Keratinocyte (primary cell): ENCODE data around the gene SSBP4. TPM values are rescaled to one million over a fixed set of nuclear protein-coding genes. Genes with fewer than 3 reads are reported as not detected.

Source experiments
- DNase-seq: peaks from one replicate; pipeline ENCODE4 v3.0.0-alpha.2; 2011; ENCODE audit warnings: low read depth, missing footprints, low spot score
- FAIRE-seq: peaks from 2 replicates; lab custom pipeline; 2011; peaks lifted over from hg19 to GRCh38; lab: Jason Lieb, UNC
- H2AFZ ChIP-seq: 2 replicates; pipeline ENCODE4 v1.6.0; 2012; ENCODE audit warnings: low read length, control low read depth, inconsistent platforms; ENCODE audit not compliant: control insufficient read depth
- H3K27ac ChIP-seq: 2 replicates; pipeline ENCODE4 v1.5.1; 2011; ENCODE audit warnings: low read length; ENCODE audit not compliant: control insufficient read depth, insufficient read depth
- H3K27me3 ChIP-seq: 3 replicates; pipeline ENCODE4 v1.6.0; 2011; ENCODE audit warnings: low read length; ENCODE audit not compliant: control insufficient read depth, insufficient read depth; ENCODE audit errors: extremely low read depth
- H3K36me3 ChIP-seq, 2 experiments: 2 replicates in 1 of 2; 3 replicates in 1 of 2; pipeline ENCODE4 v1.5.1; 2011; ENCODE audit warnings: low read length in 2 of 2, mild to moderate bottlenecking in 1 of 2; ENCODE audit not compliant: control insufficient read depth in 2 of 2, insufficient read depth in 2 of 2; ENCODE audit errors: extremely low read depth in 1 of 2
- H3K4me1 ChIP-seq: 3 replicates; pipeline ENCODE4 v1.5.1; 2011; ENCODE audit warnings: low read length; ENCODE audit not compliant: control insufficient read depth, insufficient read depth; ENCODE audit errors: extremely low read depth
- H3K4me2 ChIP-seq: 3 replicates; pipeline ENCODE4 v1.6.0; 2011; ENCODE audit warnings: low read depth, low read length; ENCODE audit not compliant: control insufficient read depth, insufficient read depth; ENCODE audit errors: extremely low read depth
- H3K4me3 ChIP-seq, 3 experiments: fragments of 200-600 bp in 1 of 3; sonication (generic) in 1 of 3; 2 replicates in 2 of 3; 3 replicates in 1 of 3; pipeline ENCODE4 v1.5.1; 2011 to 2016; ENCODE audit warnings: low read length in 3 of 3, mild to moderate bottlenecking in 3 of 3, control low read depth in 2 of 3, inconsistent platforms in 1 of 3, low read depth in 1 of 3, mixed read lengths in 1 of 3, mixed run types in 1 of 3, moderate library complexity in 1 of 3; ENCODE audit not compliant: control insufficient read depth in 2 of 3, insufficient read depth in 2 of 3; ENCODE audit errors: extremely low read depth in 1 of 3
- H3K79me2 ChIP-seq: 2 replicates; pipeline ENCODE4 v1.6.0; 2012; ENCODE audit warnings: low read length; ENCODE audit not compliant: control insufficient read depth, insufficient read depth
- H3K9ac ChIP-seq: 3 replicates; pipeline ENCODE4 v1.6.0; 2011; ENCODE audit warnings: low read length; ENCODE audit not compliant: control insufficient read depth, insufficient read depth; ENCODE audit errors: extremely low read depth
- H3K9me1 ChIP-seq: 3 replicates; pipeline ENCODE4 v1.6.0; 2011; ENCODE audit warnings: low read length; ENCODE audit not compliant: control insufficient read depth, insufficient read depth; ENCODE audit errors: extremely low read depth
- H3K9me3 ChIP-seq: 2 replicates; pipeline ENCODE4 v1.5.1; 2012; ENCODE audit warnings: low read depth, low read length; ENCODE audit not compliant: control insufficient read depth
- H4K20me1 ChIP-seq: 3 replicates; pipeline ENCODE4 v1.6.0; 2011; ENCODE audit warnings: low read length; ENCODE audit not compliant: control insufficient read depth, insufficient read depth; ENCODE audit errors: extremely low read depth
- EZH2 ChIP-seq: IDR thresholded peaks from one replicate; pipeline ENCODE4 v1.6.1; 2012; ENCODE audit warnings: inconsistent platforms, mild to moderate bottlenecking, low read length, moderate library complexity
- dilution Hi-C: fragments of 300-500 bp; cut with MboI; formaldehyde crosslinking; loops from one replicate; pipeline ENCODE4 v1.7.0; 2020; ENCODE audit warnings: low sequenced_read_pairs; ENCODE audit not compliant: extremely low pct_ligation_motif_present
- polyA plus RNA-seq, 5 experiments: library from polyadenylated mRNA; depleted of rRNA in 3 of 5; stranded (reverse) in 3 of 5; stranded (forward) in 1 of 5; unstranded in 1 of 5; fragments of >200 nt; gene quantifications; 1 replicate in 1 of 5; 2 replicates in 3 of 5; 3 replicates in 1 of 5; pipeline versions ENCODE4 v1.2.1 to v1.2.3, GENCODE V29; 2011 to 2012; ENCODE audit warnings: missing spikeins in 2 of 5, low read depth in 1 of 5, low replicate concordance in 1 of 5
- TF ChIP-seq, protein P1 (sequence below), 3 experiments: IDR thresholded peaks in 1 of 3; conservative IDR thresholded peaks in 1 of 3; optimal IDR thresholded peaks in 1 of 3; 2 replicates in 2 of 3; 3 replicates in 1 of 3; pipeline versions ENCODE3 to v1.5.1; 2011; ENCODE audit warnings: low read length in 3 of 3, mild to moderate bottlenecking in 3 of 3, moderate library complexity in 2 of 3, control low read depth in 1 of 3, inconsistent platforms in 1 of 3; ENCODE audit not compliant: insufficient read depth in 2 of 3; ENCODE audit errors: extremely low read depth in 1 of 3

Gene SSBP4
- polyA plus RNA-seq, 1 donor (not counting 4 experiments of a cell fraction or from before 2014, with no cell fraction given), result 7.5 TPM

DNA sequence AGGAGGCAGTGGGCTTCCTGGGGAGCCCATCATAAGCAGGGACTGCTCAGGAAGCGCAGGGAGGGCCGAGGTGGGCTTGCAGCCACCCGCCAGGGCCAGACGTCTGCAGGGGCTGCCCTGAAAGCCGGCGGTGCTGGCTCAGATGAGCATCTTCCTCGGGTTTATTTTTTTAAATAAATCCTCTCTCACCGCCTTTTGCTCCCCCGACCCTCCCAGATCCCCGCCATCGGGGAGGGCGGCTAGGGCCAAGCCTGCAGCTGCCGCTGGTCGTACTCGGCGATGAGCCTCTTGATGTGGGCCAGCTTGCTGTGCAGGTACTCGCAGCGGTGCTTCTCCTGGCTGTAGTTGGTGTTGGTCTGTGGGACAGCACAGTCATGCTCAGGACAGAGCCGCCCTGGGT lies 25.3 kb downstream of the SSBP4 start:
- Histone ChIP-seq H3K4me3 (no peak overlapping the region), H3K36me3 (peaks cover 39 to 48% of the 10 kb centered on the region in 2 experiments), H3K9me3 (no peaks in the 10 kb centered on the region), H3K79me2 (peaks cover 10% of the 10 kb centered on the region), H3K4me2 (no peak overlapping the region), H3K27ac (no peak overlapping the region), H3K4me1 (peaks cover 13% of the 10 kb centered on the region), H3K27me3 (no peaks in the 10 kb centered on the region), H2AFZ (no peak overlapping the region), H3K9ac (no peak overlapping the region), H4K20me1 (no peaks in the 10 kb centered on the region), H3K9me1 (peaks cover 8% of the 10 kb centered on the region)
- dilution Hi-C loops, result no loop called here
- FAIRE-seq, result no peak
- no peak for DNase-seq
- TF ChIP-seq EZH2, result no peak
- TF ChIP-seq, protein P1, sequence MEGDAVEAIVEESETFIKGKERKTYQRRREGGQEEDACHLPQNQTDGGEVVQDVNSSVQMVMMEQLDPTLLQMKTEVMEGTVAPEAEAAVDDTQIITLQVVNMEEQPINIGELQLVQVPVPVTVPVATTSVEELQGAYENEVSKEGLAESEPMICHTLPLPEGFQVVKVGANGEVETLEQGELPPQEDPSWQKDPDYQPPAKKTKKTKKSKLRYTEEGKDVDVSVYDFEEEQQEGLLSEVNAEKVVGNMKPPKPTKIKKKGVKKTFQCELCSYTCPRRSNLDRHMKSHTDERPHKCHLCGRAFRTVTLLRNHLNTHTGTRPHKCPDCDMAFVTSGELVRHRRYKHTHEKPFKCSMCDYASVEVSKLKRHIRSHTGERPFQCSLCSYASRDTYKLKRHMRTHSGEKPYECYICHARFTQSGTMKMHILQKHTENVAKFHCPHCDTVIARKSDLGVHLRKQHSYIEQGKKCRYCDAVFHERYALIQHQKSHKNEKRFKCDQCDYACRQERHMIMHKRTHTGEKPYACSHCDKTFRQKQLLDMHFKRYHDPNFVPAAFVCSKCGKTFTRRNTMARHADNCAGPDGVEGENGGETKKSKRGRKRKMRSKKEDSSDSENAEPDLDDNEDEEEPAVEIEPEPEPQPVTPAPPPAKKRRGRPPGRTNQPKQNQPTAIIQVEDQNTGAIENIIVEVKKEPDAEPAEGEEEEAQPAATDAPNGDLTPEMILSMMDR (optimal IDR thresholded peaks at IDR 0.05 in 1 of 3, IDR thresholded peaks at IDR 0.05 in 1 of 3, conservative IDR thresholded peaks at IDR 0.05 in 1 of 3; ENCODE audit: extremely low read depth in 1 of 3, insufficient read depth in 2 of 3, low read length in 3 of 3), result no peak

DNA sequence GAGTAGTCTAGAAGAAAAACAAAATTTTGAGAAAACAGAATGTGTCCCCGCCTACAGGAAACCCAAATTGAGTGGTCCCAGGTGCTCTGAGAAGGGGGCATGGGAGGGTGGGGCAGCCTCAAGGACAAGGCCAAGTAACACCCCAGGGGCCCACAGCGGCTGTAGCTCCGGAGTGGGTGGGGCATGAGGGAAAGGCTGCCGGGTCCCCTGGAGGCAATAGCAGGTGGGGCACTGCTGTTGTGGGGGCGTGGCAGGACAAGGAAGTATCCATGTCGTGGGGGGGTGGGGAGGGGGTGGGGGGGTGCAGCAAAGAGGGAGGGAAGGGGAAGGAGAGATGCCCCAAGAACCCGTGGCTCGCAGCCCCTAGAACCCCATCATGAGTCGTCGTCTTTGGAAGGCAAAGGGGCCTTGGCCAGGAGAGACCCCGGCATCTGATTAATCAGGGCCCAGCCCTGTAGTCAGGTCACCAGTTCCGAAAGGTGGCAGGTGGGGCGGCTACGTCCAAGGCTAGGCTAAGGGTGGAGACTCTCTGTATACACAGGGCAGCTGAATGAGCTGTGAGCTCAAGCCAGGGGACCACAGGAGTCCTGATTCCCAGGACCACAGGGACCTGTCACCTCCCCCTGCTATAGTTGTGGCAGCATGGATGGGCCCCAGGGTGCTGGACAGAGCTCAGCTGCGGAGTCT lies 26.2 kb downstream of the SSBP4 start:
- dilution Hi-C loops, result no loop called here
- DNase-seq, result no peak
- peaks cover 42 to 57% of the 10 kb centered on the region in 2 experiments for H3K36me3 ChIP-seq
- H3K9me3 ChIP-seq, result no peaks in the 10 kb centered on the region
- H3K79me2 ChIP-seq, result peaks cover 11% of the 10 kb centered on the region
- no peak overlapping the region for H3K4me3 ChIP-seq
- H3K4me2 ChIP-seq, result no peak overlapping the region
- no peak overlapping the region for H3K9ac ChIP-seq
- no peak for TF ChIP-seq EZH2
- TF ChIP-seq, protein P1 (optimal IDR thresholded peaks at IDR 0.05 in 1 of 3, IDR thresholded peaks at IDR 0.05 in 1 of 3, conservative IDR thresholded peaks at IDR 0.05 in 1 of 3; ENCODE audit: extremely low read depth in 1 of 3, insufficient read depth in 2 of 3, low read length in 3 of 3), result no peak
- no peak overlapping the region for H2AFZ ChIP-seq
- no peak overlapping the region for H3K27ac ChIP-seq
- no peaks in the 10 kb centered on the region for H4K20me1 ChIP-seq
- H3K9me1 ChIP-seq, result peaks cover 7% of the 10 kb centered on the region
- no peak for FAIRE-seq
- no peaks in the 10 kb centered on the region for H3K27me3 ChIP-seq
- H3K4me1 ChIP-seq, result peaks cover 10% of the 10 kb centered on the region
